ENCODE results near the gene PPP2R3A. TPM values are rescaled to one million over a fixed set of nuclear protein-coding genes. Genes with fewer than 3 reads are reported as not detected.

The PPP2R3A gene
- total and polyA plus RNA-seq, 2 experiments from 2014 or later = 6.4 to 15.2 TPM

DNA sequence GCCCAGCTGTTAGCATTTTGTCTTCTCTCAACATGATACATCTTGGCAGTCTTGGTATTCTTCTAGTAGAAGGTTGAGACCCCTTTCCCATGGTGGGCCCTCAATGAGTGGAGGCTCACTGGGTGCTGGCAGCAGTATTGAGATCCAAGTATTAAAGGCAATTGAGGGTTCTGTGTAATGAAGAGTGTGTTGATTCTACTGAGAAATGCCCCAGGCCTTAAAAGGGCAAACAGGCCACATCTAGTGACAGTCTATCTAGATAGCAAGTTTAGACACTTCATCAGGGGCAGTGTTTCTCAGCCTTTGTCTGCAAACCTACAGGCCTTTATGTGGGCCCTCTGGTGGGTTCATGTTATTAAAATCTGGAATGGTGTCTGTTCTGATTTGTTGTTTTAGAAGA, 9.5 kb downstream of the PPP2R3A start:
- no peak for DNase-seq (ENCODE audit: low spot score)
- H3K27ac Mint-ChIP-seq = no peak overlapping the region
- H3K36me3 ChIP-seq (ENCODE audit: insufficient read depth) = no peaks in the 10 kb centered on the region
- H3K9me2 ChIP-seq (ENCODE audit: insufficient read depth) = peaks cover 10% of the 10 kb centered on the region
- H3K36me3 Mint-ChIP-seq (ENCODE audit: low read depth) = no peaks in the 10 kb centered on the region; the same call in 2 of the 3 replicates
- H3K4me3 Mint-ChIP-seq = no peak overlapping the region
- H3K79me2 ChIP-seq (replicated peaks; ENCODE audit: insufficient read depth) = peaks cover 84% of the 10 kb centered on the region
- H3K27ac ChIP-seq (ENCODE audit: low read depth) = no peak overlapping the region
- TF ChIP-seq STAT1 (IDR thresholded peaks at IDR 0.05; ENCODE audit: unreplicated experiment) = no peak
- TF ChIP-seq ZNF114 (CRISPR knock-in tag; IDR thresholded peaks at IDR 0.05) = no peak
- TF ChIP-seq JUNB (IDR thresholded peaks at IDR 0.05; ENCODE audit: unreplicated experiment) = no peak
- TF ChIP-seq, protein P1, sequence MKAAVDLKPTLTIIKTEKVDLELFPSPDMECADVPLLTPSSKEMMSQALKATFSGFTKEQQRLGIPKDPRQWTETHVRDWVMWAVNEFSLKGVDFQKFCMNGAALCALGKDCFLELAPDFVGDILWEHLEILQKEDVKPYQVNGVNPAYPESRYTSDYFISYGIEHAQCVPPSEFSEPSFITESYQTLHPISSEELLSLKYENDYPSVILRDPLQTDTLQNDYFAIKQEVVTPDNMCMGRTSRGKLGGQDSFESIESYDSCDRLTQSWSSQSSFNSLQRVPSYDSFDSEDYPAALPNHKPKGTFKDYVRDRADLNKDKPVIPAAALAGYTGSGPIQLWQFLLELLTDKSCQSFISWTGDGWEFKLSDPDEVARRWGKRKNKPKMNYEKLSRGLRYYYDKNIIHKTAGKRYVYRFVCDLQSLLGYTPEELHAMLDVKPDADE (IDR thresholded peaks at IDR 0.05) = no peak
- TF ChIP-seq, protein P2, sequence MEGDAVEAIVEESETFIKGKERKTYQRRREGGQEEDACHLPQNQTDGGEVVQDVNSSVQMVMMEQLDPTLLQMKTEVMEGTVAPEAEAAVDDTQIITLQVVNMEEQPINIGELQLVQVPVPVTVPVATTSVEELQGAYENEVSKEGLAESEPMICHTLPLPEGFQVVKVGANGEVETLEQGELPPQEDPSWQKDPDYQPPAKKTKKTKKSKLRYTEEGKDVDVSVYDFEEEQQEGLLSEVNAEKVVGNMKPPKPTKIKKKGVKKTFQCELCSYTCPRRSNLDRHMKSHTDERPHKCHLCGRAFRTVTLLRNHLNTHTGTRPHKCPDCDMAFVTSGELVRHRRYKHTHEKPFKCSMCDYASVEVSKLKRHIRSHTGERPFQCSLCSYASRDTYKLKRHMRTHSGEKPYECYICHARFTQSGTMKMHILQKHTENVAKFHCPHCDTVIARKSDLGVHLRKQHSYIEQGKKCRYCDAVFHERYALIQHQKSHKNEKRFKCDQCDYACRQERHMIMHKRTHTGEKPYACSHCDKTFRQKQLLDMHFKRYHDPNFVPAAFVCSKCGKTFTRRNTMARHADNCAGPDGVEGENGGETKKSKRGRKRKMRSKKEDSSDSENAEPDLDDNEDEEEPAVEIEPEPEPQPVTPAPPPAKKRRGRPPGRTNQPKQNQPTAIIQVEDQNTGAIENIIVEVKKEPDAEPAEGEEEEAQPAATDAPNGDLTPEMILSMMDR (conservative IDR thresholded peaks at IDR 0.05; ENCODE audit: low read depth in 2 of 2) = no peak
- TF ChIP-seq, protein P3, sequence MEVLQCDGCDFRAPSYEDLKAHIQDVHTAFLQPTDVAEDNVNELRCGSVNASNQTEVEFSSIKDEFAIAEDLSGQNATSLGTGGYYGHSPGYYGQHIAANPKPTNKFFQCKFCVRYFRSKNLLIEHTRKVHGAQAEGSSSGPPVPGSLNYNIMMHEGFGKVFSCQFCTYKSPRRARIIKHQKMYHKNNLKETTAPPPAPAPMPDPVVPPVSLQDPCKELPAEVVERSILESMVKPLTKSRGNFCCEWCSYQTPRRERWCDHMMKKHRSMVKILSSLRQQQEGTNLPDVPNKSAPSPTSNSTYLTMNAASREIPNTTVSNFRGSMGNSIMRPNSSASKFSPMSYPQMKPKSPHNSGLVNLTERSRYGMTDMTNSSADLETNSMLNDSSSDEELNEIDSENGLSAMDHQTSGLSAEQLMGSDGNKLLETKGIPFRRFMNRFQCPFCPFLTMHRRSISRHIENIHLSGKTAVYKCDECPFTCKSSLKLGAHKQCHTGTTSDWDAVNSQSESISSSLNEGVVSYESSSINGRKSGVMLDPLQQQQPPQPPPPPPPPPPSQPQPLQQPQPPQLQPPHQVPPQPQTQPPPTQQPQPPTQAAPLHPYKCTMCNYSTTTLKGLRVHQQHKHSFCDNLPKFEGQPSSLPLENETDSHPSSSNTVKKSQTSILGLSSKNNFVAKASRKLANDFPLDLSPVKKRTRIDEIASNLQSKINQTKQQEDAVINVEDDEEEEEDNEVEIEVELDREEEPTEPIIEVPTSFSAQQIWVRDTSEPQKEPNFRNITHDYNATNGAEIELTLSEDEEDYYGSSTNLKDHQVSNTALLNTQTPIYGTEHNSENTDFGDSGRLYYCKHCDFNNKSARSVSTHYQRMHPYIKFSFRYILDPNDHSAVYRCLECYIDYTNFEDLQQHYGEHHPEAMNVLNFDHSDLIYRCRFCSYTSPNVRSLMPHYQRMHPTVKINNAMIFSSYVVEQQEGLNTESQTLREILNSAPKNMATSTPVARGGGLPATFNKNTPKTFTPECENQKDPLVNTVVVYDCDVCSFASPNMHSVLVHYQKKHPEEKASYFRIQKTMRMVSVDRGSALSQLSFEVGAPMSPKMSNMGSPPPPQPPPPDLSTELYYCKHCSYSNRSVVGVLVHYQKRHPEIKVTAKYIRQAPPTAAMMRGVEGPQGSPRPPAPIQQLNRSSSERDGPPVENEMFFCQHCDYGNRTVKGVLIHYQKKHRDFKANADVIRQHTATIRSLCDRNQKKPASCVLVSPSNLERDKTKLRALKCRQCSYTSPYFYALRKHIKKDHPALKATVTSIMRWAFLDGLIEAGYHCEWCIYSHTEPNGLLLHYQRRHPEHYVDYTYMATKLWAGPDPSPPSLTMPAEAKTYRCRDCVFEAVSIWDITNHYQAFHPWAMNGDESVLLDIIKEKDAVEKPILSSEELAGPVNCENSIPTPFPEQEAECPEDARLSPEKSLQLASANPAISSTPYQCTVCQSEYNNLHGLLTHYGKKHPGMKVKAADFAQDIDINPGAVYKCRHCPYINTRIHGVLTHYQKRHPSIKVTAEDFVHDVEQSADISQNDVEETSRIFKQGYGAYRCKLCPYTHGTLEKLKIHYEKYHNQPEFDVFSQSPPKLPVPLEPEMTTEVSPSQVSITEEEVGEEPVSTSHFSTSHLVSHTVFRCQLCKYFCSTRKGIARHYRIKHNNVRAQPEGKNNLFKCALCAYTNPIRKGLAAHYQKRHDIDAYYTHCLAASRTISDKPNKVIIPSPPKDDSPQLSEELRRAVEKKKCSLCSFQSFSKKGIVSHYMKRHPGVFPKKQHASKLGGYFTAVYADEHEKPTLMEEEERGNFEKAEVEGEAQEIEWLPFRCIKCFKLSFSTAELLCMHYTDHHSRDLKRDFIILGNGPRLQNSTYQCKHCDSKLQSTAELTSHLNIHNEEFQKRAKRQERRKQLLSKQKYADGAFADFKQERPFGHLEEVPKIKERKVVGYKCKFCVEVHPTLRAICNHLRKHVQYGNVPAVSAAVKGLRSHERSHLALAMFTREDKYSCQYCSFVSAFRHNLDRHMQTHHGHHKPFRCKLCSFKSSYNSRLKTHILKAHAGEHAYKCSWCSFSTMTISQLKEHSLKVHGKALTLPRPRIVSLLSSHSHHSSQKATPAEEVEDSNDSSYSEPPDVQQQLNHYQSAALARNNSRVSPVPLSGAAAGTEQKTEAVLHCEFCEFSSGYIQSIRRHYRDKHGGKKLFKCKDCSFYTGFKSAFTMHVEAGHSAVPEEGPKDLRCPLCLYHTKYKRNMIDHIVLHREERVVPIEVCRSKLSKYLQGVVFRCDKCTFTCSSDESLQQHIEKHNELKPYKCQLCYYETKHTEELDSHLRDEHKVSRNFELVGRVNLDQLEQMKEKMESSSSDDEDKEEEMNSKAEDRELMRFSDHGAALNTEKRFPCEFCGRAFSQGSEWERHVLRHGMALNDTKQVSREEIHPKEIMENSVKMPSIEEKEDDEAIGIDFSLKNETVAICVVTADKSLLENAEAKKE (CRISPR knock-in tag; IDR thresholded peaks at IDR 0.05) = no peak
- TF ChIP-seq CREB1 (CRISPR knock-in tag; IDR thresholded peaks at IDR 0.05; ENCODE audit: low read depth) = no peak
- no peak for TF ChIP-seq EZH2phosphoT487 (IDR thresholded peaks at IDR 0.05; ENCODE audit: unreplicated experiment)
- no peak for TF ChIP-seq EZH2 (IDR thresholded peaks at IDR 0.05; ENCODE audit: low read depth, unreplicated experiment)
- TF ChIP-seq NANOG (IDR thresholded peaks at IDR 0.05; ENCODE audit: borderline replicate concordance) = no peak
- TF ChIP-seq, protein P4, sequence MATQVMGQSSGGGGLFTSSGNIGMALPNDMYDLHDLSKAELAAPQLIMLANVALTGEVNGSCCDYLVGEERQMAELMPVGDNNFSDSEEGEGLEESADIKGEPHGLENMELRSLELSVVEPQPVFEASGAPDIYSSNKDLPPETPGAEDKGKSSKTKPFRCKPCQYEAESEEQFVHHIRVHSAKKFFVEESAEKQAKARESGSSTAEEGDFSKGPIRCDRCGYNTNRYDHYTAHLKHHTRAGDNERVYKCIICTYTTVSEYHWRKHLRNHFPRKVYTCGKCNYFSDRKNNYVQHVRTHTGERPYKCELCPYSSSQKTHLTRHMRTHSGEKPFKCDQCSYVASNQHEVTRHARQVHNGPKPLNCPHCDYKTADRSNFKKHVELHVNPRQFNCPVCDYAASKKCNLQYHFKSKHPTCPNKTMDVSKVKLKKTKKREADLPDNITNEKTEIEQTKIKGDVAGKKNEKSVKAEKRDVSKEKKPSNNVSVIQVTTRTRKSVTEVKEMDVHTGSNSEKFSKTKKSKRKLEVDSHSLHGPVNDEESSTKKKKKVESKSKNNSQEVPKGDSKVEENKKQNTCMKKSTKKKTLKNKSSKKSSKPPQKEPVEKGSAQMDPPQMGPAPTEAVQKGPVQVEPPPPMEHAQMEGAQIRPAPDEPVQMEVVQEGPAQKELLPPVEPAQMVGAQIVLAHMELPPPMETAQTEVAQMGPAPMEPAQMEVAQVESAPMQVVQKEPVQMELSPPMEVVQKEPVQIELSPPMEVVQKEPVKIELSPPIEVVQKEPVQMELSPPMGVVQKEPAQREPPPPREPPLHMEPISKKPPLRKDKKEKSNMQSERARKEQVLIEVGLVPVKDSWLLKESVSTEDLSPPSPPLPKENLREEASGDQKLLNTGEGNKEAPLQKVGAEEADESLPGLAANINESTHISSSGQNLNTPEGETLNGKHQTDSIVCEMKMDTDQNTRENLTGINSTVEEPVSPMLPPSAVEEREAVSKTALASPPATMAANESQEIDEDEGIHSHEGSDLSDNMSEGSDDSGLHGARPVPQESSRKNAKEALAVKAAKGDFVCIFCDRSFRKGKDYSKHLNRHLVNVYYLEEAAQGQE (IDR thresholded peaks at IDR 0.05; ENCODE audit: unreplicated experiment) = no peak
- no peak for TF ChIP-seq ZNF331 (CRISPR knock-in tag; IDR thresholded peaks at IDR 0.05; ENCODE audit: low read depth)
- no peak for TF ChIP-seq POLR2AphosphoS5 (IDR thresholded peaks at IDR 0.05; ENCODE audit: low read depth)
- H3K4me1 ChIP-seq (ENCODE audit: insufficient read depth) = peaks cover 24% of the 10 kb centered on the region
- H4K20me1 ChIP-seq (replicated peaks; ENCODE audit: insufficient read depth) = no peaks in the 10 kb centered on the region; the same call in 1 of the 2 replicates
- no peaks in the 10 kb centered on the region for H3K27me3 Mint-ChIP-seq (ENCODE audit: insufficient read depth, low read depth, poor library complexity)
- H3F3A ChIP-seq (replicated peaks; ENCODE audit: low read depth) = no peaks in the 10 kb centered on the region
- H2AFZ ChIP-seq = no peak overlapping the region
- H3K4me2 ChIP-seq = no peak overlapping the region
- no peak overlapping the region for H3K4me3 ChIP-seq
- no peak for ATAC-seq
- no peaks in the 10 kb centered on the region for H3K9me3 Mint-ChIP-seq
- H3K4me1 Mint-ChIP-seq = peaks cover 26% of the 10 kb centered on the region
- no peaks in the 10 kb centered on the region for H3K27me3 ChIP-seq (ENCODE audit: insufficient read depth)
